ENCODE measurements around the gene LPCAT1.

GRCh38 chr5:1472964-1473628 lies 50.7 kb downstream of the LPCAT1 start:
- TF ChIP-seq POLR2A (IDR thresholded peaks at IDR 0.05; ENCODE audit: low read length) (no peak), GATA1 (IDR thresholded peaks at IDR 0.05; ENCODE audit: low read depth, low read length) (no peak)
